Activated CD4-positive, alpha-beta T cell treated with anti-CD3 and anti-CD28 coated beads for 48 hours (primary cell): ENCODE data around the gene EID3.

Experiments used
- DNase-seq: peaks from one replicate; pipeline ENCODE4 v3.0.0-alpha.2; 2020

Gene EID3

GRCh38 chr12:104290855-104291254 is 12.7 kb upstream of the EID3 start:
- DNase-seq = no peak

GRCh38 chr12:104291867-104292524 is 11.5 kb upstream of the EID3 start:
- no peak for DNase-seq

GRCh38 chr12:104292872-104293794 is 10.4 kb upstream of the EID3 start:
- no peak for DNase-seq

- DNase-seq = peak; percentile 49
These were observed 9.2 kb upstream of the EID3 start for GRCh38 chr12:104294158-104294859.

- DNase-seq = no peak
These were observed 8.4 kb upstream of the EID3 start for GRCh38 chr12:104294927-104295668.

- DNase-seq = no peak
These were observed 7.6 kb upstream of the EID3 start for GRCh38 chr12:104295954-104296353.

GRCh38 chr12:104296718-104297117 is 6.8 kb upstream of the EID3 start:
- no peak for DNase-seq

- no peak for DNase-seq
These were observed 5.9 kb upstream of the EID3 start for GRCh38 chr12:104297477-104298113.

- no peak for DNase-seq
These were observed 3.6 kb upstream of the EID3 start for GRCh38 chr12:104299842-104300481.

GRCh38 chr12:104304261-104305009 is 896 bp downstream of the EID3 start:
- no peak for DNase-seq

GRCh38 chr12:104305349-104305748 is 1.8 kb downstream of the EID3 start:
- DNase-seq = no peak

- no peak for DNase-seq
These were observed 2.8 kb downstream of the EID3 start for GRCh38 chr12:104306376-104306775.

- DNase-seq = no peak
These were observed 3.6 kb downstream of the EID3 start for GRCh38 chr12:104306943-104307654.

GRCh38 chr12:104307655-104308000 is 4.1 kb downstream of the EID3 start:
- no peak for DNase-seq

GRCh38 chr12:104309446-104309993 is 6.0 kb downstream of the EID3 start:
- DNase-seq = no peak

GRCh38 chr12:104310751-104311633 is 7.5 kb downstream of the EID3 start:
- DNase-seq = no peak

GRCh38 chr12:104312202-104312601 is 8.7 kb downstream of the EID3 start:
- no peak for DNase-seq

- no peak for DNase-seq
These were observed 9.1 kb downstream of the EID3 start for GRCh38 chr12:104312654-104313053.
